Lung (tissue), 12 donors: ENCODE results near the gene CDC42BPB. TPM values are rescaled to one million over a fixed set of nuclear protein-coding genes. Genes with fewer than 3 reads are reported as not detected.

Experiments
- ATAC-seq: fragments of 200-7000 bp; cut with Tn5 transposase; one replicate; pipeline ENCODE4 v1.9.1; 2020; ENCODE audit warnings: moderate number of reproducible peaks; ENCODE audit not compliant: insufficient read depth, low FRiP score
- DNase-seq, 3 donors: peaks; one replicate each; pipeline ENCODE4 v3.0.0-alpha.2; 2013 to 2017
- H3K27ac ChIP-seq, 2 donors: one replicate each; pipeline ENCODE4 v1.5.1; 2013; ENCODE audit warnings: mild to moderate bottlenecking in 2 of 2, moderate library complexity in 2 of 2, control low read depth in 1 of 2, inconsistent platforms in 1 of 2, low read depth in 1 of 2, low read length in 1 of 2
- H3K27me3 ChIP-seq, 3 donors: one replicate each; pipeline ENCODE4 v1.5.1; 2013; ENCODE audit warnings: low read length in 2 of 3; ENCODE audit not compliant: control insufficient read depth in 3 of 3, insufficient read depth in 3 of 3
- H3K36me3 ChIP-seq, 4 donors: one replicate each; pipeline ENCODE4 v1.5.1; 2013; ENCODE audit warnings: low read length in 4 of 4, mild to moderate bottlenecking in 1 of 4, moderate library complexity in 1 of 4; ENCODE audit not compliant: control insufficient read depth in 4 of 4, insufficient read depth in 4 of 4
- H3K4me1 ChIP-seq, 5 donors: one replicate each; pipeline ENCODE4 v1.5.1; 2013; ENCODE audit warnings: low read length in 5 of 5, mild to moderate bottlenecking in 2 of 5, moderate library complexity in 1 of 5; ENCODE audit not compliant: control insufficient read depth in 5 of 5, insufficient read depth in 5 of 5
- H3K4me3 ChIP-seq: one replicate; pipeline ENCODE4 v1.5.1; 2013; ENCODE audit warnings: mild to moderate bottlenecking, control low read depth, moderate library complexity
- H3K9ac ChIP-seq, 2 donors: one replicate each; pipeline ENCODE4 v1.5.1; 2013; ENCODE audit warnings: low read length in 2 of 2, control low read depth in 1 of 2; ENCODE audit not compliant: insufficient read depth in 1 of 2
- H3K9me3 ChIP-seq, 4 donors: one replicate each; pipeline ENCODE4 v1.5.1; 2013; ENCODE audit warnings: low read length in 3 of 4, mild to moderate bottlenecking in 1 of 4, moderate library complexity in 1 of 4; ENCODE audit not compliant: control insufficient read depth in 4 of 4, insufficient read depth in 3 of 4
- CTCF ChIP-seq: IDR thresholded peaks from 2 replicates; pipeline ENCODE4 v1.5.1; 2012; ENCODE audit warnings: mild to moderate bottlenecking; ENCODE audit errors: control extremely low read depth, extremely low read depth
- WGBS, 2 donors: extraction: QIAGEN DNeasy Blood & Tissue Kit; methylation state at CpG; one replicate each; pipeline ENCODE4 v1.1.7; 2013; 5-methylcytosine and 5-hydroxymethylcytosine counted together
- polyA plus RNA-seq, 2 donors: library from polyadenylated mRNA; stranded (reverse); fragments of 200-250 nt; gene quantifications; one replicate each; pipeline ENCODE4 v1.2.1, GENCODE V29; 2013
- total RNA-seq, 2 donors: library from RNA; depleted of rRNA in 1 of 2; stranded (reverse); fragments of >200 nt in 1 of 2; gene quantifications; one replicate each; pipeline ENCODE4 v1.2.1, GENCODE V29; 2014 to 2021
- donor health status: control.
- donor health status: control.
- donor health status: Bipolar disorder and iron deficiency.
- donor health status: healthy.
- donor health status: DM: yes; HTN: yes; CAD: no.

Gene CDC42BPB
- total and polyA plus RNA-seq, 4 donors = 39.3 to 97.9 (median 66.6) TPM

- H3K4me3 ChIP-seq = no peak overlapping the region
- H3K27me3 ChIP-seq = peaks cover 9 to 28% (median 14%) of the 10 kb centered on the region in 3 donors
- peaks cover 0 to 2% (median 0%) of the 10 kb centered on the region in 5 donors for H3K4me1 ChIP-seq
- no peak for TF ChIP-seq CTCF
- H3K27ac ChIP-seq = no peak overlapping the region
- H3K9ac ChIP-seq = no peak overlapping the region
- WGBS, 2 donors = 74 to 83% methylated on average over 23 to 24 of the region's 24 CpGs
- H3K9me3 ChIP-seq = peaks cover 0 to 5% (median 0%) of the 10 kb centered on the region in 4 donors
- DNase-seq = no peak
- ATAC-seq = no peak
- H3K36me3 ChIP-seq = no peaks in the 10 kb centered on the region
Measured at GRCh38 chr14:103085106-103086091, 28.1 kb upstream of the CDC42BPB start.

- H3K9me3 ChIP-seq = peaks cover 0 to 5% (median 0%) of the 10 kb centered on the region in 4 donors
- H3K9ac ChIP-seq = no peak within 1 kb of the TSS
- DNase-seq = no peak
- no peak within 1 kb of the TSS for H3K27ac ChIP-seq
- no peak within 1 kb of the TSS for H3K4me3 ChIP-seq
- WGBS, 2 donors = 20 to 36% methylated on average over 23 to 61 of the region's 61 CpGs
- H3K4me1 ChIP-seq = peaks cover 0 to 2% (median 0%) of the 10 kb centered on the region in 5 donors
- peaks cover 9 to 29% (median 14%) of the 10 kb centered on the region in 3 donors for H3K27me3 ChIP-seq
- no peaks in the 10 kb centered on the region for H3K36me3 ChIP-seq
- TF ChIP-seq CTCF = no peak
- peak; percentile 21 for ATAC-seq
Measured at GRCh38 chr14:103084021-103084919, 26.9 kb upstream of the CDC42BPB start, which contains the start of gene LBHD2. TSS of gene LBHD2 (plus strand) at chr14:103084210. CDS start at chr14:103086013, 1,803 bp downstream.

GRCh38 chr14:103081951-103082350, 24.6 kb upstream of the CDC42BPB start:
- Histone ChIP-seq H3K4me3 (no peak overlapping the region), H3K9me3 (peaks cover 0 to 4% (median 0%) of the 10 kb centered on the region in 4 donors), H3K27ac (no peak overlapping the region), H3K9ac (no peak overlapping the region), H3K36me3 (no peaks in the 10 kb centered on the region), H3K4me1 (peaks cover 0 to 2% (median 0%) of the 10 kb centered on the region in 5 donors), H3K27me3 (peaks cover 9 to 29% (median 10%) of the 10 kb centered on the region in 3 donors)
- ATAC-seq (no peak), DNase-seq (no peak)
- TF ChIP-seq CTCF = no peak
- 94% methylated on average over 2 of the region's 2 CpGs for WGBS, 2 donors
